OCI-LY1 (cell line): ENCODE measurements around the gene PKD1.
A peak's percentile ranks its signal among the peaks of the same experiment; 100 is the strongest.

Source experiments
- H2AFZ ChIP-seq: fragments of 200-600 bp; sonication (generic), shearing (Covaris generic); 2 replicates; pipeline ENCODE4 v1.6.0; 2014; ENCODE audit warnings: antibody characterized with exemption, mild to moderate bottlenecking, low read length
- H3F3A ChIP-seq: fragments of 200-600 bp; sonication (generic), shearing (Covaris generic); 2 replicates; pipeline ENCODE4 v1.6.0; 2014; ENCODE audit warnings: mild to moderate bottlenecking, antibody characterized with exemption, low read length, moderate library complexity; ENCODE audit not compliant: insufficient read depth
- H3K27ac ChIP-seq: fragments of 200-600 bp; sonication (generic); 2 replicates; pipeline ENCODE4 v1.5.1; 2014; ENCODE audit warnings: low read length, mixed run types, mild to moderate bottlenecking, low read depth; ENCODE audit not compliant: poor library complexity, severe bottlenecking
- H3K27me3 ChIP-seq: fragments of 200-600 bp; sonication (generic); 2 replicates; pipeline ENCODE4 v1.6.0; 2014; ENCODE audit warnings: antibody characterized with exemption, mild to moderate bottlenecking, low read length, moderate library complexity; ENCODE audit not compliant: insufficient read depth
- H3K36me3 ChIP-seq: fragments of 200-600 bp; sonication (generic); 2 replicates; pipeline ENCODE4 v1.6.1; 2014; ENCODE audit warnings: mild to moderate bottlenecking, antibody characterized with exemption, low read length, moderate library complexity, mixed read lengths; ENCODE audit not compliant: insufficient read depth
- H3K4me1 ChIP-seq: fragments of 200-600 bp; sonication (generic); 2 replicates; pipeline ENCODE4 v1.5.1; 2014; ENCODE audit warnings: mild to moderate bottlenecking, low read length, moderate library complexity; ENCODE audit not compliant: insufficient read depth, severe bottlenecking
- H3K4me2 ChIP-seq: fragments of 200-600 bp; sonication (generic), shearing (Covaris generic); 2 replicates; pipeline ENCODE4 v1.6.1; 2014; ENCODE audit warnings: low read length
- H3K4me3 ChIP-seq: fragments of 200-600 bp; sonication (generic); 2 replicates; pipeline ENCODE4 v1.5.1; 2014; ENCODE audit warnings: low read length, low read depth, mild to moderate bottlenecking, mixed read lengths; ENCODE audit not compliant: poor library complexity, severe bottlenecking
- H3K79me2 ChIP-seq: fragments of 200-600 bp; shearing (Covaris generic); 2 replicates; pipeline ENCODE4 v1.6.1; 2016; ENCODE audit warnings: mixed run types, low read length, mixed read lengths; ENCODE audit not compliant: insufficient read depth
- H3K9ac ChIP-seq: fragments of 200-600 bp; sonication (generic), shearing (Covaris generic); 2 replicates; pipeline ENCODE4 v1.6.1; 2014; ENCODE audit warnings: mild to moderate bottlenecking, low read length, mixed read lengths
- H3K9me2 ChIP-seq: fragments of 200-600 bp; sonication (generic), shearing (Covaris generic); 2 replicates; pipeline ENCODE4 v1.6.1; 2014; ENCODE audit warnings: low read depth, mild to moderate bottlenecking, low read length, mixed read lengths
- H3K9me3 ChIP-seq: fragments of 200-600 bp; shearing (Covaris generic); 2 replicates; pipeline ENCODE4 v1.6.1; 2014; ENCODE audit warnings: low read length, mixed read lengths
- H4K20me1 ChIP-seq: fragments of 200-600 bp; sonication (generic), shearing (Covaris generic); 2 replicates; pipeline ENCODE4 v1.6.0; 2016; ENCODE audit warnings: mild to moderate bottlenecking, low read length; ENCODE audit not compliant: insufficient read depth
- CTCF ChIP-seq: fragments of 200-600 bp; sonication (generic), shearing (Covaris generic); IDR thresholded peaks from 2 replicates; pipeline ENCODE4 v1.5.1; 2017; ENCODE audit warnings: mild to moderate bottlenecking, antibody characterized with exemption, low read length, moderate library complexity, mixed read lengths
- EZH2 ChIP-seq: fragments of 200-600 bp; sonication (generic), shearing (Covaris generic); IDR thresholded peaks from 2 replicates; pipeline ENCODE4 v1.8.0; 2017; ENCODE audit warnings: borderline replicate concordance, mixed run types, mild to moderate bottlenecking, antibody characterized with exemption, low read length, moderate library complexity, mixed read lengths

The PKD1 gene

GRCh38 chr16:2154533-2155090, 18.9 kb upstream of the PKD1 start:
- H4K20me1 ChIP-seq = no peaks in the 10 kb centered on the region
- H3K27ac ChIP-seq = peak overlapping the region; percentile 46
- no peaks in the 10 kb centered on the region for H3K9me2 ChIP-seq
- H2AFZ ChIP-seq = no peak overlapping the region
- peaks cover 78% of the 10 kb centered on the region for H3K4me1 ChIP-seq
- peak overlapping the region; percentile 96 for H3K4me2 ChIP-seq
- peaks cover 11% of the 10 kb centered on the region; the same call in 1 of the 2 replicates for H3K79me2 ChIP-seq
- H3K9ac ChIP-seq = peak overlapping the region; percentile 82
- H3K27me3 ChIP-seq = no peaks in the 10 kb centered on the region
- H3K36me3 ChIP-seq = peaks cover 43% of the 10 kb centered on the region
- H3F3A ChIP-seq = 0 out of 2 replicates have a peak, but pooled peaks cover 5% of the 10 kb centered on the region
- H3K9me3 ChIP-seq = no peaks in the 10 kb centered on the region
- peak overlapping the region; percentile 72 for H3K4me3 ChIP-seq
- TF ChIP-seq EZH2 = no peak
- no peak for TF ChIP-seq CTCF

GRCh38 chr16:2152695-2153506, 17.2 kb upstream of the PKD1 start:
- 0 out of 2 replicates have a peak, but pooled peaks cover 5% of the 10 kb centered on the region for H3F3A ChIP-seq
- H4K20me1 ChIP-seq = no peaks in the 10 kb centered on the region

More at GRCh38 chr16:2152695-2153506, 17.2 kb upstream of the PKD1 start:
- Histone ChIP-seq H3K4me1 (peaks cover 72% of the 10 kb centered on the region), H3K4me3 (peak overlapping the region; percentile 72), H3K9me3 (no peaks in the 10 kb centered on the region), H3K36me3 (peaks cover 43% of the 10 kb centered on the region), H3K4me2 (peak overlapping the region; percentile 96), H3K9me2 (no peaks in the 10 kb centered on the region), H3K9ac (peak overlapping the region; percentile 82), H2AFZ (no peak overlapping the region), H3K27me3 (no peaks in the 10 kb centered on the region), H3K27ac (peak overlapping the region; percentile 46), H3K79me2 (peaks cover 11% of the 10 kb centered on the region; the same call in 1 of the 2 replicates)
- TF ChIP-seq CTCF (no peak; the same call in 1 of the 2 replicates), EZH2 (no peak)
